ENCODE results near the gene MOB3B.

Gene MOB3B

DNA sequence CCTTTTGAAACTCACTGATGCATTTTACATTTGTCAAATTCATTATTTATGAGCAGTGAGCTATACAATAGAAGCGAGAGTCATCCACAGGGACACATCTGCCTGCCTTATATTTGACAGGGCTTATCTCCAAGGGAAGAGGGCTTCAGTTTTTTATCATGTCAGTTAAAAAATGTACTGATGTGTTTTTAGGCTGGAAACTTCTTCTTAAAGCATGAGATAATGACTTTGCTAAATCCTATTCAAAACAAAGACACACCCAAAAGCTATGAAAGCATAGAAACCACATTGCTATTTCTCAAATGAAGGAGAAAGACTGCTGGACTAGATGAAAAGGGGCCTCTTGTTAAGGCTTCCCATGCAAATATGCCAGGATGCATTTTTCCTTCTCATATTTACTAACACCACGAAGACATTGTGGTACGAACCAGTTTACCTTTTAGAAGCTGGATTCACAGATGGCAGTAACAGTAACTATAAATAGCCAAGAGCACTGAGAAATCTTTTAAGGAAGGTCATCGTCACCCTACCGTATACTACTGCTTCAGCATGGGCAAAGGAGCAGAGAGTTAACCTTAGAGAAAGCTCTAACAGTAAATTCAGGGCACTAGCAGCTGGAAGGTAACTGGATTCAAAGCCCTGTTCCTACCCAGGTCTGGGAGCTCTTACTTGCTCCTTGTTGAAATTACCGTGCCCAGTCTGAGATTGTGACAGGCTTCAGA, 91.8 kb downstream of the MOB3B start:
- H3K27ac Mint-ChIP-seq, result no peak overlapping the region
- H3K36me3 Mint-ChIP-seq (ENCODE audit: low read depth), result peaks cover 41% of the 10 kb centered on the region
- no peak overlapping the region for H3K4me3 Mint-ChIP-seq
- H3K9me3 Mint-ChIP-seq, result peaks cover 12% of the 10 kb centered on the region
- peaks cover 11% of the 10 kb centered on the region for H3K27me3 Mint-ChIP-seq (ENCODE audit: low read depth, poor library complexity)
- H3K4me1 Mint-ChIP-seq, result peaks cover 97% of the 10 kb centered on the region
- no peak for DNase-seq
- TF ChIP-seq, protein P1, sequence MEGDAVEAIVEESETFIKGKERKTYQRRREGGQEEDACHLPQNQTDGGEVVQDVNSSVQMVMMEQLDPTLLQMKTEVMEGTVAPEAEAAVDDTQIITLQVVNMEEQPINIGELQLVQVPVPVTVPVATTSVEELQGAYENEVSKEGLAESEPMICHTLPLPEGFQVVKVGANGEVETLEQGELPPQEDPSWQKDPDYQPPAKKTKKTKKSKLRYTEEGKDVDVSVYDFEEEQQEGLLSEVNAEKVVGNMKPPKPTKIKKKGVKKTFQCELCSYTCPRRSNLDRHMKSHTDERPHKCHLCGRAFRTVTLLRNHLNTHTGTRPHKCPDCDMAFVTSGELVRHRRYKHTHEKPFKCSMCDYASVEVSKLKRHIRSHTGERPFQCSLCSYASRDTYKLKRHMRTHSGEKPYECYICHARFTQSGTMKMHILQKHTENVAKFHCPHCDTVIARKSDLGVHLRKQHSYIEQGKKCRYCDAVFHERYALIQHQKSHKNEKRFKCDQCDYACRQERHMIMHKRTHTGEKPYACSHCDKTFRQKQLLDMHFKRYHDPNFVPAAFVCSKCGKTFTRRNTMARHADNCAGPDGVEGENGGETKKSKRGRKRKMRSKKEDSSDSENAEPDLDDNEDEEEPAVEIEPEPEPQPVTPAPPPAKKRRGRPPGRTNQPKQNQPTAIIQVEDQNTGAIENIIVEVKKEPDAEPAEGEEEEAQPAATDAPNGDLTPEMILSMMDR (IDR thresholded peaks at IDR 0.05), result no peak

DNA sequence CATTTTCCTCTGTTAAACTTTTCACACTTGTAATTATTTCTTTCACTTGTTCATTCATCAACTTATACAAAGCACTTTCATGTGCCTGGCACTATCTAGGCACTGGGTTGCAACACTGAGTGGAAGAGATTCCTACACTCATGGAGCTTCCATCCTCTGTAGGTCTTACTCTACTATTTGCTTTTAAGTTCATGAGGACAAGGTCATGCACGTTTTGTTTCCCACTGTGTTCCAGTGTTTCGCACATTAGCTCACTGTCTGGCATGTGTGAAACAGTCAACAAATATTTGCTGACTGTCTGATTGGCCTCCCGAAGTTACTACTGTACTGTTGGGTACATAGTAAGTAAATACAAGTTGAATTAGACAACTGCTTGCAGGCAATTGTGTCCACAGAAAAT, 93.4 kb downstream of the MOB3B start:
- no peaks in the 10 kb centered on the region for H3K9me3 Mint-ChIP-seq

DNA sequence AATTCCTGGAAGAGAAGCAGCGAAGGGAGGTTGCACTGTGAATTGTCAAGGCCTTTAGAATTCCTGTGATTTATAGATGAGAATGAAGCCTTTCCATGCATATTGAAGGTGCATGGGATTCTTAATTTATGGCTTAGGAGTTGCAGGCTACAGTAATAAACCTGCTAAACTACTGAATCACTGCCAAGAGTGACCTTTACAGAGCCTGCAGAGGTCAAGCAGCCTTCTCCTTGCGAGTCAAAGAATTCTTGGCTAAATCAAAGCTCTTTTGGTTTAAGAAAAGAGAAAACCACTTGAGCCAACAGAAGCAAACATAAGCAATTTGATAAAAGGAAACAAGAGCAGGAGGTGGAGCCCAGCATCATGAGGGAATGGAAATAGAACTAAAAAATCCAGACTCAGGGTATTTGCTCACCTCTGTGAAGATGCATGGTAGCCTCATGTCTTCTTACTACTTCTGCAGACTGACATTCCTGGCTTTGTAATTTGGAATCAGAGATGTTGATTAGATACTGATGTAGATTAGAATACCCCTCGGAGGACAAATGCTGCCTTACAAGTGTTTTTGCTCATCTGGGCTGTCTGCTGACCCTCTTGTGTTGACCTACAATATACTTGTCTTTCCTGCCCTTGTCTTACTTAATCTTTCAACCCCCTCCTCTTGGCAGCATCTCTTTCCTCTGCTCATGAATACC, 95.8 kb downstream of the MOB3B start:
- Mint-ChIP-seq H3K9me3 (no peaks in the 10 kb centered on the region), H3K4me3 (peak overlapping the region; percentile 66), H3K4me1 (peaks cover 98% of the 10 kb centered on the region), H3K36me3 (ENCODE audit: low read depth) (peaks cover 13% of the 10 kb centered on the region), H3K27ac (peak overlapping the region; percentile 94), H3K27me3 (ENCODE audit: low read depth, poor library complexity) (peaks cover 10% of the 10 kb centered on the region)
- TF ChIP-seq, protein P1 (IDR thresholded peaks at IDR 0.05), result no peak
- peak; percentile 32 for DNase-seq

More for the DNA sequence above, 93.4 kb downstream of the MOB3B start:
- Mint-ChIP-seq H3K27ac (peak overlapping the region; percentile 95), H3K4me1 (peaks cover 97% of the 10 kb centered on the region), H3K4me3 (no peak overlapping the region), H3K36me3 (ENCODE audit: low read depth) (peaks cover 28% of the 10 kb centered on the region), H3K27me3 (ENCODE audit: low read depth, poor library complexity) (peaks cover 5% of the 10 kb centered on the region)
- TF ChIP-seq, protein P1 (IDR thresholded peaks at IDR 0.05), result no peak
- DNase-seq, result no peak

DNA sequence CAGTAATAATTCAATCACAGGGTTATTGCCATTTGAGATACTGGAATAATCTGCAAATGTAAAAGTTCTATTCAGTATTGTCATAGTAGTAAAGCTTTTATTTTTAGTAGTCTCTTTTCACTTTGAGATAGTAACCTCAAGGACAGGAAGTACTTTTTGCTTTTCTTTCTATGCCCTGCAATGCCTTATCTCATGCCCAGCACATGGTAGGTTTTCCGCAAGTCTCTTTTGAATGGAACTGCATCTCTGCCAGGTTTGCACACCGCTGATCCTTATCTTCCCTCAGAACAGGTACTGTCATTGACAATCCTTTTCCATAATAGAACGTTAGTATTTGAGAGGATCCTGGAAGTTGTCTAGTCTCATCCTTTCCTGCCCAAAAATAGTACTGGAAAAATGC, 97.3 kb downstream of the MOB3B start:
- Mint-ChIP-seq H3K36me3 (ENCODE audit: low read depth) (peaks cover 13% of the 10 kb centered on the region), H3K27ac (peak overlapping the region; percentile 96), H3K4me3 (no peak overlapping the region), H3K4me1 (peaks cover 100% of the 10 kb centered on the region), H3K27me3 (ENCODE audit: low read depth, poor library complexity) (peaks cover 10% of the 10 kb centered on the region), H3K9me3 (no peaks in the 10 kb centered on the region)
- DNase-seq, result no peak
- TF ChIP-seq, protein P1 (IDR thresholded peaks at IDR 0.05), result no peak

DNA sequence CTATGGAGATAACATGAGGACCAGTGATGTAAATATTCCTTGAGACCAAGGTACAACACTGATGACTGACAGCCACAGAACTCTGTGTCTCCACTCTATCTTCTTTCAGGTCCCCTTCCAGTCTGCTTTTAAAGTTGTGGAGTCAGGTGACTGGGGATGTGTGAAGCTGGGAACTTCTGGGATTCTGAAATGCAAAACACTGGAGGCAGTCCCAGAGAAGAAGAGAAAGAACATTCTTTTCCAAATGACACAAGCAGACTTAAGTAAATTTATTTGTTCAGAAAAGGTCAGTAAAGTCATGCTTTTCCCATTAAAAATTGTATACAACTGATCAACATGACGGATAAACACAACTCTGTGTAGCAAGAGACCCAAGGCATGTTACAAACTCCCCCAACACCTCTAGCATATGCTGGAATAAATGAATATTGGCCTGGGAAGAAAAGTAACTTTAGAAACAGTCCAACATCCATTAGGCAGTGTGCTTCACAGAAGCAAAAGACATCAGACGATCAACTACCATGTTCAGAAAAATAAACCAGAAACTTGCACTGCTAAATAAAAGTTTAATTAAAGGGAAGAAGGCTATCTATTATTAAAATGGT, 98.0 kb downstream of the MOB3B start:
- peaks cover 100% of the 10 kb centered on the region for H3K4me1 Mint-ChIP-seq
- TF ChIP-seq, protein P1 (IDR thresholded peaks at IDR 0.05), result no peak
- peak overlapping the region; percentile 96 for H3K27ac Mint-ChIP-seq
- peaks cover 10% of the 10 kb centered on the region for H3K36me3 Mint-ChIP-seq (ENCODE audit: low read depth)
- peaks cover 10% of the 10 kb centered on the region for H3K27me3 Mint-ChIP-seq (ENCODE audit: low read depth, poor library complexity)
- no peak for DNase-seq
- H3K4me3 Mint-ChIP-seq, result no peak overlapping the region
- no peaks in the 10 kb centered on the region for H3K9me3 Mint-ChIP-seq

All from nephron progenitor cell (in vitro differentiated cells).